ENCODE results near the gene GTF2A1. TPM values are rescaled to one million over a fixed set of nuclear protein-coding genes. Genes with fewer than 3 reads are reported as not detected.
A peak's percentile ranks its signal among the peaks of the same experiment; 100 is the strongest.

GTF2A1 gene
- total and polyA plus RNA-seq, 2 donors from 2014 or later = 4.7 to 27.0 TPM

DNA sequence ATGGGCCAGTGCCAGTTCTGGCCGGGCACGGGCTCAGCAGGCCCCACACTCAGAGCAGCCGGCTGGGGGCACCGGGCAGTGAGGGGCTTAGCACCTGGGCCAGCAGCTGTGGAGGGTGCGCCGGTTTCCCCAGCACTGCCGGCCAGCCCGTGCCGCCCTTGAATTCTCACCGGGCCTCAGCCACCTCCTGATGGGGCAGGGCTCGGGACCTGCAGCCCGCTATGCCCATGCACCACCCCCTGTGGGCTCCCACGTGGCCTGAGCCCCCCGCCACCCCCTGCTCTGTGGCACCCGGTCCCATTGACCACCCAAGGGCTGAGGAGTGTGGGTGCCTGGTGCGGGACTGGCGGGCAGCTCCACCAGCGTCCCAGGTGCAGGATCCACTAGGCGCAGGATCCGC, 15.4 kb upstream of the GTF2A1 start:
- DNase-seq (no peak), FAIRE-seq (no peak)
- H3K4me3 ChIP-seq (ENCODE audit: low read length in 3 of 3) = no peak overlapping the region
- no peaks in the 10 kb centered on the region for H3K27me3 ChIP-seq (ENCODE audit: control insufficient read depth, insufficient read depth, low read length)
- no peaks in the 10 kb centered on the region for H3K36me3 ChIP-seq (ENCODE audit: control insufficient read depth in 2 of 3, insufficient read depth in 3 of 3, low read length in 3 of 3)
- H3K4me1 ChIP-seq (ENCODE audit: control insufficient read depth in 2 of 3, insufficient read depth in 2 of 3, low read depth in 1 of 3, low read length in 3 of 3) = peaks cover 2 to 7% (median 3%) of the 10 kb centered on the region in 3 donors
- intact Hi-C loops (cut with DNase I) = no loop called here
- no peaks in the 10 kb centered on the region for H3K9me3 ChIP-seq (ENCODE audit: control insufficient read depth in 2 of 3, insufficient read depth in 1 of 3, low read length in 3 of 3)
- TF ChIP-seq, protein P1, sequence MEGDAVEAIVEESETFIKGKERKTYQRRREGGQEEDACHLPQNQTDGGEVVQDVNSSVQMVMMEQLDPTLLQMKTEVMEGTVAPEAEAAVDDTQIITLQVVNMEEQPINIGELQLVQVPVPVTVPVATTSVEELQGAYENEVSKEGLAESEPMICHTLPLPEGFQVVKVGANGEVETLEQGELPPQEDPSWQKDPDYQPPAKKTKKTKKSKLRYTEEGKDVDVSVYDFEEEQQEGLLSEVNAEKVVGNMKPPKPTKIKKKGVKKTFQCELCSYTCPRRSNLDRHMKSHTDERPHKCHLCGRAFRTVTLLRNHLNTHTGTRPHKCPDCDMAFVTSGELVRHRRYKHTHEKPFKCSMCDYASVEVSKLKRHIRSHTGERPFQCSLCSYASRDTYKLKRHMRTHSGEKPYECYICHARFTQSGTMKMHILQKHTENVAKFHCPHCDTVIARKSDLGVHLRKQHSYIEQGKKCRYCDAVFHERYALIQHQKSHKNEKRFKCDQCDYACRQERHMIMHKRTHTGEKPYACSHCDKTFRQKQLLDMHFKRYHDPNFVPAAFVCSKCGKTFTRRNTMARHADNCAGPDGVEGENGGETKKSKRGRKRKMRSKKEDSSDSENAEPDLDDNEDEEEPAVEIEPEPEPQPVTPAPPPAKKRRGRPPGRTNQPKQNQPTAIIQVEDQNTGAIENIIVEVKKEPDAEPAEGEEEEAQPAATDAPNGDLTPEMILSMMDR (IDR thresholded peaks at IDR 0.05; ENCODE audit: borderline replicate concordance, extremely low read depth, insufficient read depth) = no peak
- no peak overlapping the region for H3K9ac ChIP-seq (ENCODE audit: low read length in 3 of 3)
- no peak overlapping the region for H3K27ac ChIP-seq (ENCODE audit: low read depth in 2 of 2, low read length in 2 of 2)

DNA sequence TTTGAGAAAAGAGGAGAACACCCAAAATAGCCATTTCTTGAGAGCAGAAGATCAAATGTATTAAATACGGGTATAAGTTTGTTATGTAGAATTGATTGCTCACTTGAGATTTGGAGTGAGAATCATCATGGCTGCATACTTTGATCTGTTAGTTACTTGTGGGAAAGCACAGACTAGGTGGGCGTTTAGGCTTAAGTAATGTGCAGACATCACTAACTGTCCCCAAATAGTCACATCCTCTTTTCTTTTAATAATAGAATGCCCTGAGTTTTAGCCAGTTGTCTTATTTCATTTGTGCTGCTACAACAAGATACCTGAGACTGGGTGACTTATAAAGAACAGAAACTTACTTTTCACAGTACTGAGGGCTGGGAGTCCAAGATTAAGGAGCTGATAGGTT, 14.3 kb upstream of the GTF2A1 start:
- Histone ChIP-seq H3K27me3 (ENCODE audit: control insufficient read depth, insufficient read depth, low read length) (no peaks in the 10 kb centered on the region), H3K4me3 (ENCODE audit: low read length in 3 of 3) (no peak overlapping the region), H3K27ac (ENCODE audit: low read depth in 2 of 2, low read length in 2 of 2) (no peak overlapping the region), H3K9ac (ENCODE audit: low read length in 3 of 3) (no peak overlapping the region), H3K4me1 (ENCODE audit: control insufficient read depth in 2 of 3, insufficient read depth in 2 of 3, low read depth in 1 of 3, low read length in 3 of 3) (peaks cover 2 to 7% (median 3%) of the 10 kb centered on the region in 3 donors), H3K9me3 (ENCODE audit: control insufficient read depth in 2 of 3, insufficient read depth in 1 of 3, low read length in 3 of 3) (no peaks in the 10 kb centered on the region), H3K36me3 (ENCODE audit: control insufficient read depth in 2 of 3, insufficient read depth in 3 of 3, low read length in 3 of 3) (no peaks in the 10 kb centered on the region)
- TF ChIP-seq, protein P1 (IDR thresholded peaks at IDR 0.05; ENCODE audit: borderline replicate concordance, extremely low read depth, insufficient read depth) = no peak
- intact Hi-C loops (cut with DNase I) = no loop called here
- no peak for FAIRE-seq
- no peak for DNase-seq

DNA sequence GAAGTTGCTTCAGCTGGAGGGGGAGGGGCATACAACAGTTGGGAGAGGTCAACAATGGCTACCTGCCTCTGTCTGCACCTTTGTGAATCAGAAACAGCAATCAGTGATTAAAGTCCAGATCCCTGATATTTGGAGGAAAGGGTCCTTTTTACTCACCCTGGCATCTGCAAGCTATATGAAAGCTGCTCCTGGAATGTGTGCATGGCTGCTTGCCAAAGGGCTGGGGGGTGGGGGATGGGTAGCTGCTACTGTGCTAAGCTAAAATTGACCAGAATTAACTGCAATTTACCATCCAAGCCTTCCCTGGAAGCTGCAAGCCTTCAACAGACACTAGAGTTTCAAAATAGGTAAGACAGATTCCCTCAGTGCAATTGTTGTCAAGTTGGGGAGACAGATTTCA, 13.5 kb upstream of the GTF2A1 start:
- H3K9me3 ChIP-seq (ENCODE audit: control insufficient read depth in 2 of 3, insufficient read depth in 1 of 3, low read length in 3 of 3) = no peaks in the 10 kb centered on the region
- FAIRE-seq (no peak), DNase-seq (peak in 4 of 5 donors; percentile 61 to 79 (median 64))
- H3K4me1 ChIP-seq (ENCODE audit: control insufficient read depth in 2 of 3, insufficient read depth in 2 of 3, low read depth in 1 of 3, low read length in 3 of 3) = peaks cover 2 to 7% (median 3%) of the 10 kb centered on the region in 3 donors
- intact Hi-C loops (cut with DNase I) = no loop called here
- H3K36me3 ChIP-seq (ENCODE audit: control insufficient read depth in 2 of 3, insufficient read depth in 3 of 3, low read length in 3 of 3) = no peaks in the 10 kb centered on the region
- H3K9ac ChIP-seq (ENCODE audit: low read length in 3 of 3) = no peak overlapping the region
- no peaks in the 10 kb centered on the region for H3K27me3 ChIP-seq (ENCODE audit: control insufficient read depth, insufficient read depth, low read length)
- H3K4me3 ChIP-seq (ENCODE audit: low read length in 3 of 3) = no peak overlapping the region
- H3K27ac ChIP-seq (ENCODE audit: low read depth in 2 of 2, low read length in 2 of 2) = no peak overlapping the region
- TF ChIP-seq, protein P1 (IDR thresholded peaks at IDR 0.05; ENCODE audit: borderline replicate concordance, extremely low read depth, insufficient read depth) = no peak

DNA sequence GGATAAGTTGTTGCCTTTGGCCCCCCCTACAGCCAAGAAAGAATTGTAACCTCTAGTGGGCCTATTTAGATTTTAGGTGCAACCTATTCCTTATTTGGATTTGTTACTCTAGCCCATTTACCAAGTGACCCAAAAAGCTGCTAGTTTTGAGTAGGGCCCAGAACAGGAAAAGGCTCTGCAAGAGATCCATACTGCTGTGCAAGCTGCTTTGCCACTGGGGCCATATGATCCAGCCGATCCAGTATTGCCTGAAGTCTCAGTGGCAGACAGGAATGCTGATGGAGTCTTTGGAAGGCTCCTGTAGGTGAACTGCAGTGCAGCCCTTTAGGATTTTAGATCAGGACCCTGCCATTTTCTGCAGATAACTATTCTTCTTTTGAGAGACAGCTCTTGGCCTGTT, 12.9 kb upstream of the GTF2A1 start:
- TF ChIP-seq, protein P1 (IDR thresholded peaks at IDR 0.05; ENCODE audit: borderline replicate concordance, extremely low read depth, insufficient read depth) = no peak
- DNase-seq = no peak
- Histone ChIP-seq H3K27me3 (ENCODE audit: control insufficient read depth, insufficient read depth, low read length) (no peaks in the 10 kb centered on the region), H3K9me3 (ENCODE audit: control insufficient read depth in 2 of 3, insufficient read depth in 1 of 3, low read length in 3 of 3) (no peaks in the 10 kb centered on the region), H3K27ac (ENCODE audit: low read depth in 2 of 2, low read length in 2 of 2) (no peak overlapping the region), H3K4me1 (ENCODE audit: control insufficient read depth in 2 of 3, insufficient read depth in 2 of 3, low read depth in 1 of 3, low read length in 3 of 3) (peaks cover 2 to 7% (median 3%) of the 10 kb centered on the region in 3 donors), H3K9ac (ENCODE audit: low read length in 3 of 3) (no peak overlapping the region), H3K4me3 (ENCODE audit: low read length in 3 of 3) (no peak overlapping the region), H3K36me3 (ENCODE audit: control insufficient read depth in 2 of 3, insufficient read depth in 3 of 3, low read length in 3 of 3) (no peaks in the 10 kb centered on the region)
- intact Hi-C loops (cut with DNase I) = no loop called here
- FAIRE-seq = no peak

Data from kidney (tissue), 14 donors.